Adipocyte (in vitro differentiated cells): ENCODE data around the gene HLTF.
A peak's percentile ranks its signal among the peaks of the same experiment; 100 is the strongest.

Experiments
- DNase-seq: peaks from one replicate; pipeline ENCODE4 v3.0.0-alpha.2; 2015; ENCODE audit warnings: low read depth
- H3K27me3 ChIP-seq: replicated peaks from 2 replicates; pipeline ENCODE4 v1.7.0; 2013; ENCODE audit warnings: mild to moderate bottlenecking, low read length, moderate library complexity; ENCODE audit not compliant: control insufficient read depth, insufficient read depth
- H3K36me3 ChIP-seq: 2 replicates; pipeline ENCODE4 v1.7.0; 2013; ENCODE audit warnings: low read length, mild to moderate bottlenecking, moderate library complexity; ENCODE audit not compliant: control insufficient read depth, insufficient read depth, severe bottlenecking
- H3K4me1 ChIP-seq: 2 replicates; pipeline ENCODE4 v1.7.0; 2013; ENCODE audit warnings: mild to moderate bottlenecking, low read length, moderate library complexity; ENCODE audit not compliant: control insufficient read depth, insufficient read depth
- H3K4me3 ChIP-seq: 2 replicates; pipeline ENCODE4 v1.7.0; 2013; ENCODE audit warnings: mild to moderate bottlenecking, low read length, moderate library complexity
- H3K9ac ChIP-seq: 2 replicates; pipeline ENCODE4 v1.7.0; 2013; ENCODE audit warnings: mild to moderate bottlenecking, low read length, moderate library complexity
- H3K9me3 ChIP-seq: 2 replicates; pipeline ENCODE4 v1.7.0; 2013; ENCODE audit warnings: mild to moderate bottlenecking, low read length, moderate library complexity; ENCODE audit not compliant: control insufficient read depth

Gene HLTF

DNA sequence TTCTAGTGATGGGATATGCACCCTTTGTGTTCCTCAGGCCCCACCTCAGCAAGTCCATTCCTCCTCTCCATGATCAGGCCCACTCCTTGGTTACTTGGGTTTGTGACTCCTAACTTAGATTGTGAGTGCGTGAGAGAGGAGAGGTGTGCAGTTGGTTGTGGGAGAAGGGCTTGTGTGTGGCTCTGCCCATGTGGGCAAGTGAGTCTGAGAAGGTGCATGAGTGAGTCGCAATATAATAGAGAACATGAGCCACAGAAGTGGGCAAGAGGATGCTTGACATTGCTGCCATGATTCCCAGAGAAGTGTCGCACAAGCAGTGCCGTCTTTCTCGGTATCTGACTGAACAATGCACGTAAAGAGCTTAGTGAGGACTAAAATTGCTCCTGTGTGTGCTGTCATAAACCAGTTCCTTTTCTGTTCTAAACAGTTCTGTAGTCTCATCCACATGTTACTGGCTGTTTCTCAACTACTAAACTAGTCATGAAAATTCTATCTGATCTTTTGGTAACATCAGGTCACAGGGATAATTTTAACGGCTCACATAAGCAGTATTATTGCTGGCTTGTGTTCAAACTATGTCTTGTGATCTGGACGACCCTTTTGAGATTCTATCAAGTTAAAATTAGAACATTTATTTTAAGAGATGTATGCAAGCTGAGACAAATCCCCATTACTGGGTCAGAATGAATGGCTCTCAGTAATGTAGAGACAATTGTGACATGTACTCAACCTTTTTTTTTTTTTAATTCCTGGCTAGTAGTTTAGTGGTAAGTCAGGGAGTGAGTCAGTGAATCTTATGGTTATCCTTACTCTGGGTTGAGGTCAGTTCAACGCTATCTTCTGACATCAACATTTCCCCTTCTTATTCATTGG is 69.4 kb downstream of the HLTF start:
- peak; percentile 68 for DNase-seq
- peaks cover 51% of the 10 kb centered on the region for H3K4me1 ChIP-seq
- peaks cover 30% of the 10 kb centered on the region for H3K36me3 ChIP-seq
- peak overlapping the region; percentile 24 for H3K9ac ChIP-seq
- H3K9me3 ChIP-seq, result no peaks in the 10 kb centered on the region
- H3K27me3 ChIP-seq, result no peaks in the 10 kb centered on the region
- no peak overlapping the region for H3K4me3 ChIP-seq

DNA sequence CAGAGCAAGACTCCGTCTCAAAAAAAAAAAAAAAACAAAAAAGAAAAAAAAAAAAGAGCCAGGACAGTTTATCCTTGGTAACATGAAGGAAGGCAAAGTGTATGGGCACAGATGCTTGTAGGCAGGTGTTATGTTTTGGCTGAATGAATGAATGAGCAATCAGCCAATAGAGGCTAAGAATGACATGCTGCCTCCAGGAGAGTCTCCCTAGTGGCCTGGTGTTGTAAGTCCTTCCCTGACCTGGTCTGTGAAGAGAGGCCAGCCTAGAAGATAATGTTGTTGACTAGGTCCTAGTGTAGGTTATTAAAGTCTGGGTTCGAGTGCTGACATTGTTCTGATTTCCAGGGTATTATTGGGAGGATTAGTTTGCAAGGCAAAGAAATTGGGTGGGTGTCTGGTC is 70.1 kb downstream of the HLTF start:
- no peak overlapping the region for H3K9ac ChIP-seq
- peaks cover 54% of the 10 kb centered on the region for H3K4me1 ChIP-seq
- no peak for DNase-seq
- no peaks in the 10 kb centered on the region for H3K9me3 ChIP-seq
- H3K27me3 ChIP-seq, result no peaks in the 10 kb centered on the region
- no peak overlapping the region for H3K4me3 ChIP-seq
- H3K36me3 ChIP-seq, result peaks cover 28% of the 10 kb centered on the region

DNA sequence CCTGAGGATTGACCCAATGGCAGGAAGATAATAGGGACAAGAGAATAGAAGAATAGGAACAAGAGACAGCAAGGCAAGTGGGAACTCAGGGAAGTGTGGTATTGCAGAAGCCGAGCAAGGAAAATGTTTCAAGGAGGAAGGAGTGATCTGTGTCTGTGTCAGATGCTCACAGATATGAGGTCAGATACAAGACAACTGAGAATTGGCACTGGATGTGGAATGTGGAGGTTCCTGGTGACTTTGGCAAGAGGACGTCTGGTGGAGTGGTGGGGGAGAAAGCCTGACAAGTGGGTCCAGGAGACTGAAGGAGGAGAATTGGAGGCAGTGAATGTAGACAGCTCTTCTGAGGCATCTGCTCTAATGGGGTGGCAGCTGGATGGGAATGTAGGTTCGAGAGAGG is 70.9 kb downstream of the HLTF start:
- no peak for DNase-seq
- Histone ChIP-seq H3K9me3 (no peaks in the 10 kb centered on the region), H3K27me3 (no peaks in the 10 kb centered on the region), H3K9ac (no peak overlapping the region), H3K36me3 (peaks cover 33% of the 10 kb centered on the region), H3K4me1 (peaks cover 51% of the 10 kb centered on the region), H3K4me3 (no peak overlapping the region)

DNA sequence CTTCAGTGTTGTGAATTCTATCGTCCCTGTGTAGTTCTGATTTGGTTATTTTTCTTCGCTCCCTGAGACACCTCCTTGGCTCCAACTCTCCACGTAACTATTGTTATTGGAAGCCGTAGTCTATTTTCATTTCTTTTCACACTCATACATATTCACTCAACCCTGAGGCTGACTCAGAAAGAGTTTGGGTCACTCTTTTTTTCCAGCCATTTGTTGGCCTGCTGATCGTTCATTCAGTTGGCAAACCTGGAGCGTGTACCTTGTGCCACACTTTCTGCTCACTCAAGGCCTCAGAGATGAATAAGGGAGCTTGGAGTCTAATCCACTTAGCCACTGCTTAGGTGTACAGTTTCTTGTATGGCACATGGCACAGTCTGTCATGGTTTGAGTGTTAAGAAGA is 72.6 kb downstream of the HLTF start:
- Histone ChIP-seq H3K4me1 (peaks cover 35% of the 10 kb centered on the region), H3K27me3 (no peaks in the 10 kb centered on the region), H3K9ac (no peak overlapping the region), H3K4me3 (no peak overlapping the region), H3K9me3 (no peaks in the 10 kb centered on the region), H3K36me3 (peaks cover 47% of the 10 kb centered on the region)
- no peak for DNase-seq

DNA sequence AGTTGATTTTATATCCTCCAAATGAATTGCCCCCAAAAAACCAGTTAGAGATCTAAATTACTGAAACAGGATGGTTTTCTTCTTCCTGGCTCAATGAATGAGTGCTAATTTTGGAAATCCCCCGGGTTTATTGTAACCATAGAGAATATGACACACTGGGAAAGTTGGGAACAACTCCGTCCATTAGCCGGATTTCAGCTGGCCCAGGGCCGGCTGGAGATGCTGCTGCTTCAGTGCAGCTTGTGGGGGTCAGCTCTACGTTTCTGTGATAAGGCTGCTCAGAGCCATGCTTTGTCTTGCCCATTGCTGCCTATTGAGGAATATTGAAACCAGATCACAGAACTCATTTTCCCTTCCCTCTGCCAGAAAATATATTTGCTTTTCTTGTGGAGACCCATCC is 74.7 kb downstream of the HLTF start:
- H3K4me3 ChIP-seq, result no peak overlapping the region
- H3K36me3 ChIP-seq, result peaks cover 64% of the 10 kb centered on the region

DNA sequence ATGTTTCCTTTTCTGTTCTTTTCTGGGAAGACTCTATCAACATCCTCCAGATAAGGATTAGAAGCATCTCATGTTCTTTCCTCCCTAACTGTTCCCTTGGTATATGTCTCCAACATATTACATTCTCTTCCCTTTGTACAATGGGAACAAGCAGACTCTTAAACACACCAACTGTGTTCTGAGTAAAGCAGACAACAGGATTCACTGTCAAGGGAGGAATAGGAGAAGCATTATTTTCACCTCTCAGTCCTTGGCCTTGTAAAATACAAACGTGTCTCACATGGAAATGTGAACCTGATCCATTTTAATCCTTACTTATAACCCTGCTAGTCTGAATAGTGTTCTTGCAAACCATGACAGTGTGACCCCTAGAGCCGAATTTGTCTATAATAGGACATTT is 75.4 kb downstream of the HLTF start:
- Histone ChIP-seq H3K36me3 (peaks cover 64% of the 10 kb centered on the region), H3K27me3 (no peaks in the 10 kb centered on the region), H3K9ac (no peak overlapping the region), H3K9me3 (no peaks in the 10 kb centered on the region), H3K4me3 (no peak overlapping the region), H3K4me1 (peaks cover 13% of the 10 kb centered on the region)
- DNase-seq, result no peak

More for the DNA sequence above, 74.7 kb downstream of the HLTF start:
- Histone ChIP-seq H3K9me3 (no peaks in the 10 kb centered on the region), H3K4me1 (peaks cover 18% of the 10 kb centered on the region), H3K27me3 (no peaks in the 10 kb centered on the region), H3K9ac (no peak overlapping the region)
- DNase-seq, result no peak

DNA sequence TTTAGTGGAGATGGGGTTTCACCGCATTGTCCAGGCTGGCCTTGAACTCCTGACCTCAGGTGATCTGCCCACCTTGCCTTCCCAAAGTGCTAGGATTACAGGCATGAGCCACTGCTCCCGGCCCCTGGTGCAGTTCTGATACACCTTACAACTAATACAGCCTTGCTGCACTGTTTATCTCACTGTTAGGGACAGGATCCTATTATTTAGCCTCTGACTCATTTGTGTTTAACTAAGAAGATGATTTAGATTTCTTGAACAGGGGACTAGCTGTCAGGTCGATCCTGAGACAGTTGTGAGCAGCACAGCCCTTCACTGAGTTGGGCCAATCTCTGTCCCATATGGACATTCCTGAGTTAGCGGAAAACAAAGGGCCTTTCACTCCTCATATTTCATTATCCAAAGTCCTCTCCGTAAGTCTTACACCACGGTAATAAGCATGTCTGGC is 75.8 kb downstream of the HLTF start:
- peaks cover 14% of the 10 kb centered on the region for H3K4me1 ChIP-seq
- H3K4me3 ChIP-seq, result no peak overlapping the region
- H3K27me3 ChIP-seq, result no peaks in the 10 kb centered on the region
- no peaks in the 10 kb centered on the region for H3K9me3 ChIP-seq
- H3K36me3 ChIP-seq, result peaks cover 67% of the 10 kb centered on the region
- H3K9ac ChIP-seq, result no peak overlapping the region
- DNase-seq, result no peak

DNA sequence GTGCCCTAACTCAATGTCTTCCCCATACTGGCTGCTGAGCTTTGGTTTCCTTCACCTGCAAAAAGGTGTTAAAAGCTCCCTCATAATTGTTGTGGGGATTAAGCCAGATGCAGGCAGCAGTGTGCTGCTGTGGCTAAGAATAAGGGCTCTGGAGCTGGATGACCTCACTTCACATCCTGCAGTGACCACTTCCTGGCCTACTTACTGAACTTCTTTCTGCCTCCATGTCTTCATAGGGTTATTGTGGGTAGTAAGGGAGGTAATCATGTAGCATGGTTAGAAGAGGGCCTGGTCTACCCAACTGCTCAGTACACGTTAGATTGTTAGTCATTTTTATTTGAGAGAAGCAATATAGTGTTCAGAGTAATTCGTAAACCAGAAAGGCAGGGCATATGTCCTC is 76.6 kb downstream of the HLTF start:
- peaks cover 68% of the 10 kb centered on the region for H3K36me3 ChIP-seq
- H3K4me1 ChIP-seq, result peaks cover 14% of the 10 kb centered on the region
- no peaks in the 10 kb centered on the region for H3K27me3 ChIP-seq
- H3K4me3 ChIP-seq, result no peak overlapping the region
- DNase-seq, result no peak
- H3K9me3 ChIP-seq, result no peaks in the 10 kb centered on the region
- H3K9ac ChIP-seq, result no peak overlapping the region

DNA sequence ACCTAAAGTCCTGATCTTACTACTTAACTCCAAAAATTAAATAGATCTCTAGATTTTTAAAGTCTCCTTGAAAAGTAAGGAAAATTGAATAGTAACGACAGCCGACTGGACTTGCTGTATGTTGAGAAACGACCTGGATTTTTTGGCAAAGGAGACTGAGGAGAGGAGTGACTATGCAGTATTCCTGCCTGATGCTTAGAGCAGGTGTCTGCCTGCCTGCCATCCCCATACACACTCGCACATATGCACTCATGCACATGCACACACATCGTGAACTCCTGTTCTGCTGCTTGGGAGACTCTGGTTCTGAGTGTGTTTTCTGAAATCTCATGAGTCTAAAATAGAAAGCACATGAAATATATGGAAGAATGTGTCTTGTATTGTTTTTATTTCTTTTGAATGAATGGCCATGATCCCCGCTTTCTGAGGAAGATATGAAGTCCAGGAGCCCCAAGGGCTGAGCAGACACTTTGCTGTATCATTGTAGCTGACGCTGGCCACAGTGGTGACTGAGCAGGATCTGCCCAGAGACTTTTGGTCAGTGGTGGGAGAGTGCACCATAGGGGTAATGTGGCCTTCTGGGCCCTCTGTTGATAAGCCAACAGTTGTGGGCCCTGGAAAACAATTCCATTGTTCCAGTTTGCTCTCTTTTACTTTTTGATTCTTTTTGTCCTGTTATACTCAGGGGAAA is 78.6 kb downstream of the HLTF start:
- H3K4me1 ChIP-seq, result peaks cover 15% of the 10 kb centered on the region
- H3K9ac ChIP-seq, result no peak overlapping the region
- DNase-seq, result no peak
- H3K4me3 ChIP-seq, result no peak overlapping the region
- no peaks in the 10 kb centered on the region for H3K27me3 ChIP-seq
- H3K36me3 ChIP-seq, result peaks cover 54% of the 10 kb centered on the region
- H3K9me3 ChIP-seq, result no peaks in the 10 kb centered on the region

DNA sequence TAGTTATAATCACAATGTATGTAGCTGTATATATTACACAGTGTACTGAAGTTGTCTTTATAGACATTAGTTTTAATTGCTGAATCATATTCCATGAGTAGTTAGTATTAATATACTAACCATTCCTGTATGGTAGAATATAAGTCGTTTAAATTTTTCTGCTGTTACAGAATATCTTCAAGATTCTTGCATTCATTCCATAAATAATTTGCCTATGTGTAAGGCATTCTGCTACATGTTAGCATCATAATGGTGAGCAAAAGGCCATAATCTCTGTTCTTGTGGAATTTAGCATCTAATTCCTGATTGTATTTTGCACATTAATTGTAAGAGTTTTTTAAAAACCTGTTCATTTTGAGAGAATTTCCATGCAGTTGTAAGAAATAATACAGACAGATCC is 80.9 kb downstream of the HLTF start:
- no peaks in the 10 kb centered on the region for H3K27me3 ChIP-seq
- no peaks in the 10 kb centered on the region for H3K9me3 ChIP-seq
- H3K4me3 ChIP-seq, result no peak overlapping the region
- peaks cover 51% of the 10 kb centered on the region for H3K36me3 ChIP-seq
- no peak overlapping the region for H3K9ac ChIP-seq
- peaks cover 12% of the 10 kb centered on the region for H3K4me1 ChIP-seq
- DNase-seq, result peak; percentile 62

DNA sequence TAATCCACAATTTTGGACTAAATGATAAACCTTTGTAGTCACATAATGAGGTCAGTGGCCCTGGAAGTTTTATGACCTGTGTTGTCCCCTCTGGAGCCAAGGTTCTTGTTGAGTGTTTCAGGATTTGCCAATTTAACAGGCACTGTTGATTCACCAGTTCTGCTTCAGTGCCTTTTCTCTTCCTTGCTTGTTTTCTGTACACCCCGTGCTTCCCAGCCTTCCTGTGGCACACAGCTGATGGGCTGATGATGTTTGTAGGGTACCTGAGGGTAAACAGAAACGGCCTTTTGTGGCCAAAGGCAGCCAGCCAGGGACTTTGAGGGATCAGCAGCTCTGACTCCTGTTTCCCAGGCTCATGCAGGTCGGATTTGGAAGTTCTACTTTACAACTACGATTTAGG is 81.7 kb downstream of the HLTF start:
- Histone ChIP-seq H3K9ac (no peak overlapping the region), H3K27me3 (no peaks in the 10 kb centered on the region), H3K4me1 (peaks cover 12% of the 10 kb centered on the region), H3K36me3 (peaks cover 52% of the 10 kb centered on the region), H3K9me3 (no peaks in the 10 kb centered on the region), H3K4me3 (no peak overlapping the region)
- DNase-seq, result peak; percentile 58
